Sigmoid colon (tissue), 4 donors: ENCODE results near the gene STPG3.

Experiments
- EP300 ChIP-seq, 4 donors: sonication (generic); formaldehyde crosslinking; IDR thresholded peaks; one replicate each; pipeline ENCODE4 v1.6.1; 2017; ENCODE audit warnings: antibody characterized with exemption in 4 of 4
- POLR2AphosphoS5 ChIP-seq, 4 donors: sonication (generic); formaldehyde crosslinking; IDR thresholded peaks; one replicate each; pipeline ENCODE4 v1.6.1; 2017; ENCODE audit warnings: antibody characterized with exemption in 4 of 4

DNA sequence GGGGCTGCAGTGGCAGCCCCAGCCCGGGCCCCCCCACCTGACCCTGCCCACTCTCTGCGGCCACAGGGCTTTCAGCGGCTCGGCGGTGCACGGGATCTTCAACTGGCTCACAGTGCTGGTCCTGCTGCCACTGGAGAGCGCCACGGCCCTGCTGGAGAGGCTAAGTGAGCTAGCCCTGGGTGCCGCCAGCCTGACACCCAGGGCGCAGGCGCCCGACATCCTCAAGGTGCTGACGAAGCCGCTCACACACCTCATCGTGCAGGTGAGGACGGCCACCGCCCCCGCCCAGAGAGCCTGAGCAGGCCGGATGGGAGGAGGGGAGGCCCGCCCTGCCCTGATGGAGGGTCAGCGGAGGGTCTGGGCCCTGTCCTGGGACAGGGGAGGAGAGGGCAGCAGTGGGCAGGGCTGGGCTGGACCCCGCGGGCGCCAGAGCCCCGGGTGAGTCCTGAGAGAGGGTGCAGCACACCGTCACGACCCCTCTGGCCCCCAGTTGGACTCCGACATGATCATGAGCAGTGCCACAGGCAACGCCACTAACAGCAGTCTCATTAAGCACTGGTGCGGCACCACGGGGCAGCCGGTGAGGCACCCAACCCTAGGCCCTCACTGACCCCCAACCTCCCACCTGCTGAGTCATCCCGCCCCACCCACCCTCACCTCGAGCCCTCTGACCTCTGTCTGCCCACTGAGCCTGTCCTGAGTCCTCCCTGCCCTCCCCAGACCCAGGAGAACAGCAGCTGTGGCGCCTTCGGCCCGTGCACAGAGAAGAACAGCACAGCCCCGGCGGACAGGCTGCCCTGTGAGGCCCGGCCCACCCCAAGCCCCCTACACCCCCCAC is 17.7 kb upstream of the STPG3 start:
- TF ChIP-seq POLR2AphosphoS5 (IDR thresholded peaks at IDR 0.05) (no peak), EP300 (IDR thresholded peaks at IDR 0.05) (no peak)
